Immature natural killer cell (primary cell): ENCODE measurements around the gene AGFG1. TPM values are rescaled to one million over a fixed set of nuclear protein-coding genes. Genes with fewer than 3 reads are reported as not detected.

Experiments used
- DNase-seq, 3 donors: peaks; one replicate each; pipeline ENCODE4 v3.0.0; 2022; ENCODE audit warnings: mixed read lengths in 1 of 3
- H3K27ac Mint-ChIP-seq, 6 donors: one replicate each; pipeline ENCODE4 v1.8.0; 2020; ENCODE audit warnings: mixed read lengths in 6 of 6, mild to moderate bottlenecking in 5 of 6, inconsistent platforms in 4 of 6, moderate library complexity in 3 of 6
- H3K27me3 Mint-ChIP-seq, 3 donors: one replicate each; pipeline ENCODE4 v1.8.0; 2020 to 2021; ENCODE audit warnings: low read depth in 3 of 3, mild to moderate bottlenecking in 3 of 3, mixed read lengths in 3 of 3, moderate library complexity in 3 of 3, inconsistent platforms in 1 of 3
- H3K36me3 Mint-ChIP-seq, 3 donors: one replicate each; pipeline ENCODE4 v1.8.0; 2020; ENCODE audit warnings: mixed read lengths in 3 of 3, inconsistent platforms in 2 of 3, mild to moderate bottlenecking in 2 of 3
- H3K4me1 Mint-ChIP-seq, 2 donors: one replicate each; pipeline ENCODE4 v1.8.0; 2020; ENCODE audit warnings: inconsistent platforms in 2 of 2, mild to moderate bottlenecking in 2 of 2, mixed read lengths in 2 of 2, moderate library complexity in 1 of 2
- H3K4me3 Mint-ChIP-seq, 5 donors: one replicate each; pipeline ENCODE4 v1.8.0; 2020; ENCODE audit warnings: mild to moderate bottlenecking in 5 of 5, mixed read lengths in 5 of 5, inconsistent platforms in 3 of 5, moderate library complexity in 3 of 5
- H3K9me3 Mint-ChIP-seq, 6 donors: one replicate each; pipeline ENCODE4 v1.8.0; 2020; ENCODE audit warnings: mild to moderate bottlenecking in 6 of 6, mixed read lengths in 6 of 6, inconsistent platforms in 4 of 6, moderate library complexity in 3 of 6
- polyA plus RNA-seq, 3 donors: library from polyadenylated mRNA; unstranded; fragments of 300-500 nt; fragmentation: Illumina TruSeq; gene quantifications; one replicate each; pipeline ENCODE4 v1.2.3, GENCODE V29; 2021

Gene AGFG1
- polyA plus RNA-seq, 3 donors from 2014 or later: 11.3 to 14.2 (median 12.8) TPM

DNA sequence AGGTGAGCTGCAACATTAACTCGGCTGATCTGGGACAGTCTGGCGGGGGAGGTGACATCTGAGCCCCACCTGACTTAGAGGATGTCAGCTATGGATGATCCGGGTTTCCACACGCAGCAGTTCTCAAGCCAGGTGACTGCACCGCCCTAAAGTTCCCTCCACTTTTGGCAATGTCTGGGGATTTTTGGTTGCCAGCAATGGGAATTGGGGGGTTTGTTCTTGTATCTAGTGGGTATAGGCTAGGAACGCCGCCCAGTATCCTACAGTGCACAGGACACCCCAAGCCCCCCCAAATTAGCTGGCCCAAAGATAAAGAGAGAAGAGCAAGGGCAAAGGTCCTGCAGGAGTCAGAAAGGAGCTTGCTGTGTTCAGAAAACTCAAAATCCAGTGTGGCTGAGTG, 544 bp upstream of the AGFG1 start:
- H3K36me3 Mint-ChIP-seq: no peaks in the 10 kb centered on the region
- H3K4me3 Mint-ChIP-seq: peak overlapping the region; percentile 72 to 80 (median 77)
- peak in 1 of 3 donors; percentile 5 for DNase-seq
- H3K9me3 Mint-ChIP-seq: no peaks in the 10 kb centered on the region
- H3K4me1 Mint-ChIP-seq: peaks cover 29 to 46% of the 10 kb centered on the region in 2 donors
- peaks cover 3 to 8% (median 3%) of the 10 kb centered on the region in 3 donors for H3K27me3 Mint-ChIP-seq
- peak overlapping the region in 5 of 6 donors; percentile 36 to 61 (median 45) for H3K27ac Mint-ChIP-seq

DNA sequence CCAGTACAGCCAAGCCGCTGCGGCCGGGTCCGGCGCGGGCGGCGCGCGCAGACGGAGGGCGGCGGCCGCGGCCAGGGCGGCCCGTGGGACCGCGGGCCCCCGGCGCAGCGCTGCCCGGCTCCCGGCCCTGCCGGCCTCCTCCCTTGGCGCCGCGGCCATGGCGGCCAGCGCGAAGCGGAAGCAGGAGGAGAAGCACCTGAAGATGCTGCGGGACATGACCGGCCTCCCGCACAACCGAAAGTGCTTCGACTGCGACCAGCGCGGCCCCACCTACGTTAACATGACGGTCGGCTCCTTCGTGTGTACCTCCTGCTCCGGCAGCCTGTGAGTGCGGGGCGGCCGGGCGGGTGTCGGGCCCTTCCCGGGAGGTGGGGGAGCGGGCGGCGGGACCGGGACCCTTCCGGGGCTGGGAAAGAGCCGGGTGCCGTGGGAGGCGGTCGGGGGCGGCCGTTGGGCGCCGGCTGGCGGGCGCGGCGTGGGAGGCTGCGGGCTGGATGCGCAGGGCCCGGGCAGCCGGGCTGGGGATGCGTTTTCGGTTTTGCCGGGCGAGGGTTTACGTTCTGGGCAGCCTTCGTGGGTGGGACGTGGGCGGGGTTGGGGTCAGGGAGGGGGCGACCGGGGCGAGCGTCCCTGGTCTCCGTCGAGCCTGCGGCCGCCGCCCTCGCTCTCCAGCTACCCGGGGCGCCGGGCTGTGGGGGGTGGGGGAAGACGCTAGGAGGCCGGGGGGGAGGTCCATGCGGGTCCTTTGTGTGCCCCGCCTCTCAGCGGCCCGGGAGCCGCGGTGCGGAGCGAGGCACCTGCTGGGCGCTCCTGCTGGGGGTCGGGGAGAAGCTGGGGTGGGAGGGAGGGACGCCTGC, 537 bp downstream of the AGFG1 start:
- peak overlapping the region; percentile 84 to 93 (median 86) for H3K4me3 Mint-ChIP-seq
- H3K4me1 Mint-ChIP-seq: peaks cover 31 to 50% of the 10 kb centered on the region in 2 donors
- peak in 1 of 3 donors; percentile 34 for DNase-seq
- H3K27ac Mint-ChIP-seq: peak overlapping the region in 2 of 6 donors; percentile 75 to 76
- H3K36me3 Mint-ChIP-seq: no peaks in the 10 kb centered on the region
- H3K9me3 Mint-ChIP-seq: no peaks in the 10 kb centered on the region
- peaks cover 3 to 4% (median 3%) of the 10 kb centered on the region in 3 donors for H3K27me3 Mint-ChIP-seq

DNA sequence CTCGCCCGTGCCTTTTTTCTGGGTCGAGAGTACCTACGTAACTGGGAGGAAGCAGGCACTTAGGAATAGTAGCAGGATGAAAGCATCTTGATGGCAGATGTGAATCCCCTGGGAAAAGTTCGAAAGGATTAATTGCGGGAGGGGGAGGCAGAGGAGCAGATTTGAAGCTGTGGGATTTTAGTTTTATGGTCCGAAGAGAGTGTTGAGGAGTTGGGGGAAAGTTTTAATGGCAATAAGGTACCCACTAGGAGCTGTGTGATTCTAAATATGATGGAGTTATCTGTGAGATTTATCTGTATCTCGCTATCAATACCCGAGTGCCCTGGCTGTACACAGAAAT, 1.1 kb downstream of the AGFG1 start:
- Mint-ChIP-seq H3K4me3 (peak overlapping the region; percentile 84 to 93 (median 86)), H3K36me3 (no peaks in the 10 kb centered on the region), H3K27ac (peak overlapping the region in 5 of 6 donors; percentile 53 to 92 (median 75)), H3K27me3 (peaks cover 3 to 4% (median 3%) of the 10 kb centered on the region in 3 donors), H3K4me1 (peaks cover 31 to 50% of the 10 kb centered on the region in 2 donors), H3K9me3 (no peaks in the 10 kb centered on the region)
- DNase-seq: no peak

DNA sequence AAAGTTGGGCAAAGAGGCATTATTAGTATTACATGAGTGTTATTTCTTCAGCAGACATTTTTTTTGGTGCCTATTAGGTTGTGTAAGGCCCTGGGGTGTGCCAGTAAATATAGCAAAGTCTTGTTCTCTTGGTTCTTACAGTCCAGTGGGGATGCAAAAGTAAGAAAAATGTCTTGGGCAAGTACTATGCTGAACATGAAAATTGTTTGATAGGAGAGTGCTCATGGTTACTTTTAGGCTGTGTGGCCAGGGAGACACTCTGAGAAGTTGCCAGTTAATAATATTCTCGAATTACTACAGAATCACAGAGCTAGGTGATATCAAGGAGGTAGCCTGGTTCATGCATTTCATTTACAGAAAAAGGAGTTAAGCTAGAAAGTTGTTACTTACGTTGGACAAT, 1.9 kb downstream of the AGFG1 start:
- DNase-seq: no peak
- no peaks in the 10 kb centered on the region for H3K9me3 Mint-ChIP-seq
- H3K27ac Mint-ChIP-seq: peak overlapping the region in 4 of 6 donors; percentile 22 to 48 (median 30)
- H3K4me3 Mint-ChIP-seq: peak overlapping the region; percentile 84 to 93 (median 86)
- peaks cover 3 to 4% (median 3%) of the 10 kb centered on the region in 3 donors for H3K27me3 Mint-ChIP-seq
- no peaks in the 10 kb centered on the region for H3K36me3 Mint-ChIP-seq
- H3K4me1 Mint-ChIP-seq: peaks cover 37 to 55% of the 10 kb centered on the region in 2 donors

DNA sequence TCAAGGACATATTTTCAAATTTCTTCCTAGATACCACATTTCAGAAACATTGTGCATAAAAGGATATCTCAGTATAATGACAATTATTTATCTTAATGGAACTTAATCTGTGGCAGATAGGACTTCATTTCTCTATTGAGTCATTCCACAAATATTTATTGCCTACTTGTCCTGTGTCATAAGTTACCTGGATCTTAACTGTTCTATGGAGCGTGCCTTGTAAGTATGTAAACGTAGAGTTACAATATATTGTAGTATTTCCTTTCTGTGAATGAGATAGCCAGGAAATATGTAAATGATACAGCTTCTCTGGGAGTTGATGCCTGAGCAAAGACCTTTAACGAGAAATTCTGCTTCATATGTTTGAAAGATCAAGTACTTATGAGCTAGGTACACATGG, 2.5 kb downstream of the AGFG1 start:
- Mint-ChIP-seq H3K4me1 (peaks cover 39 to 61% of the 10 kb centered on the region in 2 donors), H3K4me3 (peak overlapping the region in 4 of 5 donors; percentile 10 to 91 (median 64)), H3K9me3 (no peaks in the 10 kb centered on the region), H3K27me3 (peaks cover 3 to 4% (median 3%) of the 10 kb centered on the region in 3 donors), H3K36me3 (no peaks in the 10 kb centered on the region), H3K27ac (peak overlapping the region in 3 of 6 donors; percentile 8 to 69 (median 31))
- DNase-seq: no peak

DNA sequence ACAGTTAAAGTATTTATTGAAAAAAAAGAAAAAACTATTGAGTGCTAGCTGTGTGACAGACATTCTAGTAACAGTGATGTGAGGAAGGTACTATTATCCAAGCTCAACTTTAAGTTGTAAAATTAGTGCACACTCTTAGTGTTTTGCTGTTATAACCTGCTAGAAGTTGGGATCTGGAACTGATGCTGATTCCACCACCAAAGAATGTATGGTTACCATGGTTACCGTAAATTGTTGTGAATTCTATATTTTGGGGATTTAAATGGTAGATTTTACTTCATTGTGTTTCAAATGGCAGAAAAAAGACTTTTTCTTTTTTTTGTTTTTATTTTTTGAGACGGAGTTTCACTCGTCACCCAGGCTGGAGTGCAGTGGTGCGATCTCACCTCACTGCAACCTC, 5.3 kb downstream of the AGFG1 start:
- DNase-seq: no peak
- H3K4me3 Mint-ChIP-seq: no peak overlapping the region
- H3K27me3 Mint-ChIP-seq: no peaks in the 10 kb centered on the region
- no peaks in the 10 kb centered on the region for H3K9me3 Mint-ChIP-seq
- peaks cover 53 to 81% of the 10 kb centered on the region in 2 donors for H3K4me1 Mint-ChIP-seq
- no peak overlapping the region for H3K27ac Mint-ChIP-seq
- H3K36me3 Mint-ChIP-seq: no peaks in the 10 kb centered on the region

DNA sequence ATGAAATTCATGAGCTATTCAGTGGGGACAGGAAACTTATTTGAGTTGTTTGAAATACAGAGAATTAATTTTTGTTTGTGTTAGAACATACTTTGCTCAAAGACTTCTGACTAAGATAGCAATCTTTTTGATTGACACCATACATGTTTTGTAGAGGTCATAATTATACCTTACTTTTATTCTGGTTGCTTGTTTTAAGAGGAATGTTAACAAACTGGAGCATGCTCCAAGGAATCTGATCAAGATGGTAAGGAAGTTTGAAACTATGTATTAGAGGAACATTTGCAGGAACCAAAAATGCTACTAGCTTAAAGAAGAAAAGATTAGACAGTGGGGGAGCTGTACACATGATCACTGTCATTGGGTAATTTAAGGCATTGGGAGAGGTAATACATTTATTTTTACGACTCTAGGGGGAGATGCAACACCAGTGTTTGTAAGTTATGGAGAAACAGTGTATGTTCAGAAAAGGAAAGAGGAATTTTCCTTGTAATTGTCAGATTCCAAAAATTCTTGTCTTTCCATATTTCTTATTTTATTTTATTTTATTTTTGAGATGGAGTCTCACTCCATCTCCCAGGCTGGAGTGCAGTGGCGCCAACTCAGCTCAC, 8.0 kb downstream of the AGFG1 start:
- Mint-ChIP-seq H3K27ac (peak overlapping the region in 1 of 6 donors; percentile 2), H3K27me3 (no peaks in the 10 kb centered on the region), H3K4me1 (peaks cover 56 to 86% of the 10 kb centered on the region in 2 donors), H3K36me3 (no peaks in the 10 kb centered on the region), H3K4me3 (peak overlapping the region in 3 of 5 donors; percentile 12 to 42 (median 18)), H3K9me3 (no peaks in the 10 kb centered on the region)
- no peak for DNase-seq

DNA sequence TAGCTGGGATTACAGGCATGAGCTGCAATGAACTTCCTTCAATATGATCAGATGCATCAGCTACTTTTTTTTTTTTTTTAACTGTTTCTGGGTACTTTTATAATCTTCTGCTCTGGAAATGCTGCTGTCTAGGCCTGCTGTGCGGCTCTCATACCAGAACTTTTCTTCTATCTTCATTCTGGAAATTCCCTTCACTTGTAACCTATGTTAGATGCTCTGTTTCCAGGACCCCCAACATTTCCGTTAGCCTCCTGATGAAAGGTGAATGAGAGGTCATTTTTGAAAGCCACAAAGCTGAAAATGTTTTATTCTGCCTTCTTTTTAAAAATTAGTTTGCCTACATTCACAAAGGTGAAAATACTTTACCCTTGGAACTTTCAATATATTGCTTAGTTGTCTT, 8.6 kb downstream of the AGFG1 start:
- H3K36me3 Mint-ChIP-seq: peaks cover 0 to 1% (median 0%) of the 10 kb centered on the region in 3 donors
- peaks cover 0 to under 1% (median 0%) of the 10 kb centered on the region in 3 donors for H3K27me3 Mint-ChIP-seq
- H3K4me3 Mint-ChIP-seq: peak overlapping the region in 3 of 5 donors; percentile 8 to 34 (median 10)
- H3K9me3 Mint-ChIP-seq: peaks cover 0 to under 1% (median 0%) of the 10 kb centered on the region in 6 donors
- H3K27ac Mint-ChIP-seq: peak overlapping the region; percentile 22 to 82 (median 32)
- H3K4me1 Mint-ChIP-seq: peaks cover 54 to 86% of the 10 kb centered on the region in 2 donors
- DNase-seq: no peak

DNA sequence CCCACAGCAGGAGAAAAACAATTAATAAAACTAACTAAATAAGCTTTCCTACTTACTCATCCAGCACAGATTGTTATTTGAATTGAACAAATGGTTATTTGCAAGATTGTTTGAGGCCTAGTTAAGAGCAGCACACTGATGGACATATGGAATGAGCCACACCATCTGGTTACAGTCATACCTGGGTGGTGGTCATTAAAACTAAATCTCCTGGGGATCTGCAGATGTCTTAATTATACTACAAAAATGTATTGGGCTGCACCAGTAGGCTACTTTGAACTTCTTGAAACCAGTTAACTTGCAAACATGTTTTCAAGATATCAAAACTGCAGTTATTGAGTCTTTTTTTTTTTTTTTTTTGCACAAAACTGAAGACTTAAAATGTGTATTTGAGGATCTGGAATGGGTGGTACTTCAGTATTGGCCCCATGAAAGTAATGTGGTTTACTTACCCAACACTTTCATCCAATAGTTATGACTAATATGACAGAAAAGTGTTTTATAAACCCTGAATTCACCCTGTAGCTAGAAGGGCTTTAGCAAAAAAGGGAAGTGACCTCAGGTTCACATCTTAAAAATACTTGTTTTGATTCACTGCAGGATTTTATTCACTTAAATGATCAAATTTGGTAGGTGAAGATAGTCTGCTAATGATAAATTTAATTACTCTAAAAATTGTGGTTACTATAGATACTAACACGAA, 10.8 kb downstream of the AGFG1 start:
- Mint-ChIP-seq H3K36me3 (peaks cover 0 to 7% (median 0%) of the 10 kb centered on the region in 3 donors), H3K4me1 (peaks cover 62 to 93% of the 10 kb centered on the region in 2 donors), H3K27ac (peak overlapping the region in 4 of 6 donors; percentile 10 to 59 (median 44)), H3K27me3 (peaks cover 0 to 2% (median 0%) of the 10 kb centered on the region in 3 donors), H3K9me3 (peaks cover 0 to 5% (median 0%) of the 10 kb centered on the region in 6 donors), H3K4me3 (no peak overlapping the region)
- DNase-seq: no peak

DNA sequence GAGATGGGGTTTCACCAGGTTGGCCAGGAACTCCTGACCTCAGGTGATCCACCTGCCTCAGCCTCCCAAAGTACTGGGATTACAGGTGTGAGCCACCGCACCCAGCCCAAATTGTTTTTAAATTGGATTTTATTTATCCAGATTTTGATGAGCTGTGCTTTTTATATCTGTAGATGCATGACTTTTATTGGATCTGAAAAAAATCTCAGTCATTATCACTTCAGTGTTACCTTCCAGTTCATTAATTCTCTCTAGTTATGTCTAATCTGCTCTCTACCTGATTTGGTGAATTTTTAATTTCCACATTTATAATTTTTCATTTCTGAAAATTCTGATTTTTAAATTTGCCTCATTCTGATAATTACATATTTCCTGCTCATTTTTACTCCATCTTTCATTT, 13.5 kb downstream of the AGFG1 start:
- Mint-ChIP-seq H3K4me3 (no peak overlapping the region), H3K4me1 (peaks cover 57 to 83% of the 10 kb centered on the region in 2 donors), H3K36me3 (peaks cover 0 to 7% (median 0%) of the 10 kb centered on the region in 3 donors), H3K27me3 (peaks cover 0 to 2% (median 0%) of the 10 kb centered on the region in 3 donors), H3K9me3 (peaks cover 0 to 5% (median 0%) of the 10 kb centered on the region in 6 donors), H3K27ac (no peak overlapping the region)
- DNase-seq: no peak

DNA sequence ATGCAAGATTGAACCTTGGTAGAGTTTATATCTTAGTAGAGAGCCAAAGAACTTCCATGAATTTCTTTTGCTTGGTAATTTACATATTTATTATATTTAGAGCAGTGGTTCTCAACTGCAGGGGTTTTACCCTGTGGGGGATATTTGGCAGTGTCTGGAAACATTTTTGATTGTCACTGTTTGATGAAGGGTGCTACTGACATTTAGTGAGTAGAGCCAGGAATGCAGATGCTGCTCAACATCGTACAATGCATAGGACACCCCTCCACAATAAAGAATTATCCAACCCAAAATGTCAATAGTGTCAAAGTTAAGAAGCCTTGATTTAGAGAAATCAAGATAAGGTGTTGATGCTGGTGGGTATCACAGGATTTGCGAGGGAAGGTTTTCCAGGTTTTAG, 14.7 kb downstream of the AGFG1 start:
- peaks cover 48 to 79% of the 10 kb centered on the region in 2 donors for H3K4me1 Mint-ChIP-seq
- peaks cover 0 to 5% (median 0%) of the 10 kb centered on the region in 6 donors for H3K9me3 Mint-ChIP-seq
- peaks cover 0 to 2% (median 0%) of the 10 kb centered on the region in 3 donors for H3K27me3 Mint-ChIP-seq
- no peak overlapping the region for H3K27ac Mint-ChIP-seq
- DNase-seq: no peak
- peaks cover 0 to 7% (median 0%) of the 10 kb centered on the region in 3 donors for H3K36me3 Mint-ChIP-seq
- no peak overlapping the region for H3K4me3 Mint-ChIP-seq

DNA sequence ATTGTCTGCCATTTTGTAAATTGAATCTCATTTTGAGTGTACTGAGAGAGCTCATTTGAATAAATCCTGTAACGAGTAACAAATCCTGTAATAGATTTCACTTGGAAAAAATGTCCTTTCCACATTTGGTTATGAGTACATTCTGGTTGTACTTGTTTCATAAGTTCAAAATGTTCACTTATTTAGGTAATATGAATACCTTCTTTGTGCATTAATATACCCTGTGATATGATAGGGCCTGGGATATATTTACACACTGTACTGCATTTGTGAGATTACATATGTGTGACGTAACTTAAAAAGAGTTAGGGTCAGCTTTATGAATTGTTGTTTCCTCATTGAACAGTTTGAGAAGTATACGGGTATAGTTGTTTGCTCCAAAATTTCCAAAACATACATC, 16.1 kb downstream of the AGFG1 start:
- DNase-seq: no peak
- Mint-ChIP-seq H3K9me3 (peaks cover 0 to 5% (median 0%) of the 10 kb centered on the region in 6 donors), H3K27me3 (peaks cover 0 to 2% (median 0%) of the 10 kb centered on the region in 3 donors), H3K4me1 (peaks cover 41 to 78% of the 10 kb centered on the region in 2 donors), H3K27ac (no peak overlapping the region), H3K36me3 (peaks cover 0 to 7% (median 0%) of the 10 kb centered on the region in 3 donors), H3K4me3 (no peak overlapping the region)

DNA sequence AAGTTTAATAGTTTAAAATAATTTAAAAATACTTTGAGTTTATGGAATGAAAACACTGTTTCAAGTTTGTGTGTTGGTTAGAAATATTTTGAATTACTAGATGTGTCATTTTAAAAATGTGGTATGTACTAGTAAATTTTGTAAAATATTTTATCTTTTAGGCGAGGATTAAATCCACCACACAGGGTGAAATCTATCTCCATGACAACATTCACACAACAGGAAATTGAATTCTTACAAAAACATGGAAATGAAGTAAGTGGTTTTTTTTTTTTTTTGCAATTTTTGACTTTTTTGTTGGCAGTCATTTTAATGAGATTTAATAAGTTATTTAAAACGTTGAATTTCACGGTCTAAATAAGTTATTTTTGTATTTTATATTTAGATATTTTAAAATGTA, 19.4 kb downstream of the AGFG1 start:
- H3K4me3 Mint-ChIP-seq: no peak overlapping the region
- H3K27me3 Mint-ChIP-seq: no peaks in the 10 kb centered on the region
- peaks cover 32 to 68% of the 10 kb centered on the region in 2 donors for H3K4me1 Mint-ChIP-seq
- DNase-seq: no peak
- no peaks in the 10 kb centered on the region for H3K9me3 Mint-ChIP-seq
- no peaks in the 10 kb centered on the region for H3K36me3 Mint-ChIP-seq
- H3K27ac Mint-ChIP-seq: no peak overlapping the region
